Spleen (tissue), 11 donors: ENCODE results near the gene TIMM50. TPM values are rescaled to one million over a fixed set of nuclear protein-coding genes. Genes with fewer than 3 reads are reported as not detected.
A peak's percentile ranks its signal among the peaks of the same experiment; 100 is the strongest.
"Not testable (repeated sequence)": the region's sequence is repeated elsewhere in the genome, so short reads cannot be mapped to it uniquely, and the experiment has no call there.

Experiments used
- DNase-seq: peaks from one replicate; pipeline ENCODE4 v3.0.0-alpha.2; 2020
- H3K27ac ChIP-seq, 8 donors: fragments of 200-600 bp; sonication (generic) in 7 of 8; 1 replicate in 4 of 8; 2 replicates in 4 of 8; pipeline versions ENCODE4 v1.5.0 to v1.8.0; 2016 to 2021; ENCODE audit warnings: inconsistent platforms in 4 of 8, mild to moderate bottlenecking in 4 of 8, moderate library complexity in 1 of 8
- H3K27me3 ChIP-seq, 7 donors: fragments of 200-600 bp; sonication (generic) in 6 of 7; replicated peaks in 1 of 7; 1 replicate in 4 of 7; 2 replicates in 3 of 7; pipeline versions ENCODE4 v1.5.0 to v1.8.0; 2016 to 2021; ENCODE audit warnings: inconsistent platforms in 3 of 7, mild to moderate bottlenecking in 1 of 7
- H3K36me3 ChIP-seq, 6 donors: fragments of 200-600 bp; sonication (generic) in 5 of 6; 1 replicate in 4 of 6; 2 replicates in 2 of 6; pipeline versions ENCODE4 v1.5.0 to v1.8.0; 2016 to 2021; ENCODE audit warnings: inconsistent platforms in 2 of 6
- H3K4me1 ChIP-seq, 6 donors: fragments of 200-600 bp; sonication (generic) in 5 of 6; 1 replicate in 3 of 6; 2 replicates in 3 of 6; pipeline versions ENCODE4 v1.5.0 to v1.8.0; 2016 to 2021; ENCODE audit warnings: inconsistent platforms in 3 of 6
- H3K4me3 ChIP-seq, 8 donors: fragments of 200-600 bp; sonication (generic) in 7 of 8; 1 replicate in 4 of 8; 2 replicates in 4 of 8; pipeline versions ENCODE4 v1.5.0 to v1.8.0; 2016 to 2021; ENCODE audit warnings: inconsistent platforms in 4 of 8, mild to moderate bottlenecking in 4 of 8, moderate library complexity in 2 of 8
- H3K9me3 ChIP-seq, 8 donors: fragments of 200-600 bp; sonication (generic) in 7 of 8; 1 replicate in 4 of 8; 2 replicates in 4 of 8; pipeline versions ENCODE4 v1.5.0 to v1.8.0; 2016 to 2021; ENCODE audit warnings: inconsistent platforms in 4 of 8
- CTCF ChIP-seq, 11 experiments: fragments of 200-600 bp in 7 of 11; fragments of 450-650 bp in 4 of 11; sonication (generic) in 4 of 11; IDR thresholded peaks in 8 of 11; conservative IDR thresholded peaks in 3 of 11; 1 replicate in 7 of 11; 2 replicates in 4 of 11; pipeline versions ENCODE4 v1.4.0 to v1.8.0; 2016 to 2021; ENCODE audit warnings: antibody characterized with exemption in 11 of 11, inconsistent platforms in 4 of 11, mild to moderate bottlenecking in 1 of 11
- POLR2A ChIP-seq, 3 donors: fragments of 450-650 bp; IDR thresholded peaks; one replicate each; pipeline ENCODE4 v1.5.1; 2017; ENCODE audit warnings: antibody characterized with exemption in 3 of 3, mild to moderate bottlenecking in 1 of 3
- POLR2AphosphoS5 ChIP-seq, 3 donors: sonication (generic); formaldehyde crosslinking; IDR thresholded peaks; one replicate each; pipeline ENCODE4 v1.5.1; 2017; ENCODE audit warnings: antibody characterized with exemption in 3 of 3
- WGBS, 5 donors: extraction: QIAGEN DNeasy Blood & Tissue Kit in 3 of 5; methylation state at CpG; one replicate each; pipeline versions ENCODE4 v1.1.5 to v1.1.7; 2013 to 2018; 5-methylcytosine and 5-hydroxymethylcytosine counted together
- intact Hi-C: fragments of 100-400 bp; cut with DNase I; formaldehyde crosslinking; loops from one replicate; pipeline ENCODE4 v1.15.0; 2023; ENCODE audit warnings: low total_unique reads
- polyA plus RNA-seq, 3 donors: library from polyadenylated mRNA; stranded (reverse); fragments of 200-250 nt; gene quantifications; one replicate each; pipeline ENCODE4 v1.2.1, GENCODE V29; 2013
- total RNA-seq, 7 donors: library from RNA; depleted of rRNA in 3 of 7; stranded (reverse); fragments of >200 nt in 3 of 7; fragmentation: NEBNext Ultra II Directional in 4 of 7; extraction: Animal tissue kit (Norgen Biotek cat#: 25700) in 4 of 7; gene quantifications; one replicate each; pipeline versions ENCODE4 v1.1.0 to v1.2.1, GENCODE V29; 2016 to 2021
- donor health status: healthy with polysubstance abuse.
- donor health status: DM: no; HTN: no; CAD: no; lungs with moderate emphysema.
- donor health status: DM: no; HTN: no; CAD: no.
- donor health status: Bipolar disorder and iron deficiency.
- donor health status: healthy.
- donor health status: DM: no; HTN: no; CAD: no.
- donor health status: DM: yes; HTN: yes; CAD: no.

The TIMM50 gene
- total and polyA plus RNA-seq, 10 donors, result 30.3 to 51.5 (median 41.3) TPM

GRCh38 chr19:39473443-39473960 lies 7.1 kb upstream of the TIMM50 start:
- TF ChIP-seq POLR2A (IDR thresholded peaks at IDR 0.05) (no peak), POLR2AphosphoS5 (IDR thresholded peaks at IDR 0.05) (peak in 1 of 3 donors; percentile 30)
- Histone ChIP-seq H3K36me3 (peaks cover 8 to 90% (median 79%) of the 10 kb centered on the region in 6 donors), H3K9me3 (no peaks in the 10 kb centered on the region), H3K4me3 (no peak overlapping the region), H3K4me1 (no peaks in the 10 kb centered on the region), H3K27ac (no peak overlapping the region), H3K27me3 (no peaks in the 10 kb centered on the region)
- intact Hi-C loops, result no loop called here
- DNase-seq, result no peak
- 83 to 94% (median 91%) methylated on average over 9 to 11 of the region's 11 CpGs for WGBS, 5 donors

- Histone ChIP-seq H3K4me1 (no peaks in the 10 kb centered on the region), H3K36me3 (peaks cover 8 to 83% (median 72%) of the 10 kb centered on the region in 6 donors), H3K4me3 (no peak overlapping the region), H3K9me3 (no peaks in the 10 kb centered on the region), H3K27ac (peak overlapping the region in 2 of 8 donors; percentile 11 to 18), H3K27me3 (no peaks in the 10 kb centered on the region)
- 50 to 72% (median 56%) methylated on average over 5 to 9 of the region's 9 CpGs for WGBS, 5 donors
- DNase-seq, result peak; percentile 90
- peak; percentile 62 to 84 (median 76) for TF ChIP-seq CTCF (IDR thresholded peaks at IDR 0.05 in 8 of 11, conservative IDR thresholded peaks at IDR 0.05 in 3 of 11)
- TF ChIP-seq POLR2A (IDR thresholded peaks at IDR 0.05), result no peak
- peak in 2 of 3 donors; percentile 13 to 35 for TF ChIP-seq POLR2AphosphoS5 (IDR thresholded peaks at IDR 0.05)
- intact Hi-C loops, result no loop called here
Measured at GRCh38 chr19:39474139-39474620, 6.5 kb upstream of the TIMM50 start.

GRCh38 chr19:39475748-39476147 lies 4.9 kb upstream of the TIMM50 start:
- 97 to 100% (median 100%) methylated on average over 2 of the region's 2 CpGs for WGBS, 5 donors
- Histone ChIP-seq H3K27me3 (no peaks in the 10 kb centered on the region), H3K4me1 (peaks cover 0 to 14% (median 9%) of the 10 kb centered on the region in 6 donors), H3K4me3 (no peak overlapping the region), H3K9me3 (no peaks in the 10 kb centered on the region), H3K36me3 (peaks cover 6 to 68% (median 56%) of the 10 kb centered on the region in 6 donors), H3K27ac (no peak overlapping the region)
- TF ChIP-seq CTCF (IDR thresholded peaks at IDR 0.05 in 8 of 11, conservative IDR thresholded peaks at IDR 0.05 in 3 of 11), result no peak
- DNase-seq, result no peak
- intact Hi-C loops, result no loop called here

GRCh38 chr19:39479319-39479801 lies 1.3 kb upstream of the TIMM50 start:
- H3K27me3 ChIP-seq, DNase-seq, H3K9me3 ChIP-seq, intact Hi-C loops, H3K4me3 ChIP-seq: not testable (repeated sequence)
- 80 to 87% (median 83%) methylated on average over 11 of the region's 11 CpGs for WGBS, 5 donors
- Histone ChIP-seq H3K36me3 (peaks cover 0 to 51% (median 30%) of the 10 kb centered on the region in 6 donors), H3K27ac (peak overlapping the region in 3 of 8 donors; percentile 86 to 90 (median 89)), H3K4me1 (peaks cover 11 to 35% (median 23%) of the 10 kb centered on the region in 6 donors)

- intact Hi-C loops, result loop anchor here (5.0 kb wide), 1 partner anchor 52 kb away; the partner anchor contains the start of gene EID2B
- Histone ChIP-seq H3K4me1 (peaks cover 11 to 35% (median 23%) of the 10 kb centered on the region in 6 donors), H3K27me3 (no peaks in the 10 kb centered on the region), H3K27ac (peak overlapping the region in 6 of 8 donors; percentile 81 to 90 (median 84)), H3K36me3 (peaks cover 0 to 51% (median 27%) of the 10 kb centered on the region in 6 donors), H3K9me3 (no peaks in the 10 kb centered on the region), H3K4me3 (peak overlapping the region in 6 of 8 donors; percentile 89 to 100 (median 96))
- TF ChIP-seq CTCF (IDR thresholded peaks at IDR 0.05 in 8 of 11, conservative IDR thresholded peaks at IDR 0.05 in 3 of 11) (no peak), POLR2A (IDR thresholded peaks at IDR 0.05) (no peak), POLR2AphosphoS5 (IDR thresholded peaks at IDR 0.05) (no peak)
- no peak for DNase-seq
- WGBS, 5 donors, result 29 to 53% (median 37%) methylated on average over 10 of the region's 10 CpGs
Measured at GRCh38 chr19:39479916-39480315, 722 bp upstream of the TIMM50 start.
